NCI-H1694 treated with DMSO at 0.1 percent for 48 hours (cell line): ENCODE data around the gene TSEN15.
"Not testable (repeated sequence)": the region's sequence is repeated elsewhere in the genome, so short reads cannot be mapped to it uniquely, and the experiment has no call there.

Experiments used
- DNase-seq: peaks from one replicate; lab custom pipeline; 2025; lab: John Stamatoyannopoulos, UW

Gene TSEN15

GRCh38 chr1:184053881-184054280 lies 2.4 kb downstream of the TSEN15 start:
- no peak for DNase-seq

DNA sequence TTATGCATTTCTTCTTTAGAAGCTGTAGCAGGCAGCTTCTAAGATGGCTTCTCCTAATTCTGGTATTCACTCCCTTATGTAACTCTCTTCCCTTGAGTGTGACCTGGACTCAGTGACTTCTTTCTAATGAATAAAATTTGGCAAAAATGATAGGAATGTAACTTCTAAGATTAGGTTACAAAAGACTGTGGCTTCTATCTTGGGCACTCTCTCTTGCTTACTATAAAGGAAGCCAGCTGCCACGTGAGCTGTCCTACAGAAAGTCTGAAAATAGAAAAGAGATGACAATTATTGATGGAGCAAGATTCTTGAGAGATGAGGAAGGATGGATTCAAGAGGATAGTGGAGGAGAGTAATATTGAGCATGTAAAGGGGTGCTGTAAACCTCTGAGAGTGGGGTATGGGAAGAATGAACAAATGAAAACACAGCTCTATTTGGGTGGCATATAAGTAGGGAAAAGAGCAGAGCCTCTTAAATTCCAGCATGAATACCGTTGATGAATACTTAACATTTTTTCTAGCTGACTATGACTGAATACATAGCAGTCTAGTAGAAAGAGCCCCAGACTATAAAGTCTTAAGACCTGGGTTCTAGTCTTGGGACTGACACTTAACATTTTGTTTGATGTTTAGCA lies 5.5 kb downstream of the TSEN15 start:
- DNase-seq, result no peak

DNA sequence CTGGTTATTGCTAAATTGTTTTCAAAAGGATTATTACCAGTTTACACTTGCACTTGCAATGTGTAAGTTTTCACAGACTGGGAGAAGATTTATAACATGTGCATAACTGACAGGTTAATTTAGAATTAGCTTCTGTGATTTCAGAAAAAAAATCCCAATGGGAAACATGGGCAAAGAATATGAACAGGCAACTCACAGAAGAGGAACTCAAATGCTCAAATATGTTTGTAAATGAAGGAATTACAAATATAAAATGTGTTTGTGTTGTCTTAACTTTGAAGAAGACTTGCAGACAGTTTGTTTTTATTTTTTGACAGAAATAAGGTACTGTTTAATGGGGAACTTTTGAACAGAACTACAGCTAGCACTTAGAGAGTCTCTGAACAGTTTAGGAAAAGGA lies 8.4 kb downstream of the TSEN15 start:
- no peak for DNase-seq

DNA sequence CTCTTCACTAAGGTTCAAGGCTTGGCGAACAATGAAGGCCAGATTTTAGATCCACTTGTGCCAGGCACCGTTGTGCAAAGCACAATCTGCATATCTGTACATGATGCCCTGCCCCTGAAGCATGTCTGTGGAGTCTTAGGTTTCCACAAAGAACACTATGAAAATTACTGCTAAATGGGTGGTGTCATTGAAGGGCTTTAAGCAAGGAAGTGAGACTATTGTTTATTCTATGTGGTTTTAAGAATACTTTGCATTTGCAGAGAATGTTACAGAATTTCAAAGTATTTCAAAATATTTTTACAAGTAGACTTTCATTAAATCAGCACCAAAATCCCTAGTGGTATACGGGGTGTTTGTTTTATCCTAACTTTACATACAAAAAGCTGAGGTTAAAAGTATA lies 8.8 kb downstream of the TSEN15 start:
- no peak for DNase-seq

- no peak for DNase-seq
These were observed 10.0 kb downstream of the TSEN15 start for GRCh38 chr1:184061396-184062003.

GRCh38 chr1:184062640-184063286 lies 11.2 kb downstream of the TSEN15 start:
- no peak for DNase-seq

DNA sequence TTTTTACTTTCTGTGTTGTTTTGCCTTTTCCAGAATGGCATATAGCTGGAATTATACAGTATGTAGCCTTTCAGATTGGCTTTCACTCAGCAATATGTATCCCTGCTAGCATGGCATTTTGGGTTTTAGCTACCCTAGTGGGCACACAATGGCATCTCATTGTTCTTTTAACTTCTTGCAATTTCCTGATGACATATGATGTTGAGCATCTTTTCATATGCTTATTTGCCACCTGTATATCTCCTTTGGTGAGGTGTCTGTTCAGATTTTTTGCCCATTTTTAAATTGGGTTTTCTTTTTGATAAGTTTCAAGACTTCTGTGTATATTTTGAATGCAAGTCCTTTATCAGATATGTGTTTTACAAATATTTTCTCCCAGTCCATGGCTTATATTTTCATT lies 14.0 kb downstream of the TSEN15 start:
- no peak for DNase-seq

DNA sequence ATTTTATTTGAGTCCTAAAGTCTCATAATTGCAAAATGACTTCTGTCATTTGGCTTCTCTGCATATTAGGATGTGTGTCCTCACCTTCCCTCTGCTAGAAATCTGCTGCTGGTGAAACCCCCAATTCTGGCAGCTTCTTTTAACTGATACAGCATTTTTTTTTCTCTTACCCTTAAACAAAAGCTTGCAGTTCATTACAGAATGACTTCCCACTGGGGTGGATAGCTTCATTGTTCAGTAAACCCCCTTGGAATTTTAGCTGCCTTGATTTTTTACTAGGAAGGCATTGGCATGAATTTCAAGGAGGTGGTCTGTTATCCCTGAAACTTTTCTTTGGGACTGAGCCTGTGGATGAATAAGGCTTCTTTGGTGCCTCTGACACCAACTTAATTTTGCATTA lies 16.8 kb downstream of the TSEN15 start:
- no peak for DNase-seq

GRCh38 chr1:184069675-184070074 lies 18.1 kb downstream of the TSEN15 start:
- no peak for DNase-seq

- DNase-seq, result no peak
These were observed 20.8 kb downstream of the TSEN15 start for GRCh38 chr1:184072376-184072775.

DNA sequence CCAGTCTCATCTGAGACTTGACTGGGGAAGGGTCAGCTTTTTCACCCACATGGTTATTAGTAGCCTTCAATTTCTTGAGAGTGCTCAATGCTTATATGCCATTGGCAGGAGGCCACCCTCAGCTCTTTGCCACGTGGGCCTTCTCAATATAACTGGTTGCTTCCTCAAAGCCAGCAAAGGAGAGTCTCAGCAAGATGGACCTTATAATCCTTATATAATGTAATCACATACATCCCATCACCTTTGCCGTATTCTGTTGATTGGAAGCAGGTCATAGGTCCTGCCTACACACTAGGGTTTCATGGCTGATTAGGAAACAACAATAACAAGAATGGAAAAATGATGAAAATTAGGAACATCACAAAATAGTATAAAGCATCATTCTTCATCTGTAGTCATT lies 22.9 kb downstream of the TSEN15 start:
- DNase-seq, result no peak

DNA sequence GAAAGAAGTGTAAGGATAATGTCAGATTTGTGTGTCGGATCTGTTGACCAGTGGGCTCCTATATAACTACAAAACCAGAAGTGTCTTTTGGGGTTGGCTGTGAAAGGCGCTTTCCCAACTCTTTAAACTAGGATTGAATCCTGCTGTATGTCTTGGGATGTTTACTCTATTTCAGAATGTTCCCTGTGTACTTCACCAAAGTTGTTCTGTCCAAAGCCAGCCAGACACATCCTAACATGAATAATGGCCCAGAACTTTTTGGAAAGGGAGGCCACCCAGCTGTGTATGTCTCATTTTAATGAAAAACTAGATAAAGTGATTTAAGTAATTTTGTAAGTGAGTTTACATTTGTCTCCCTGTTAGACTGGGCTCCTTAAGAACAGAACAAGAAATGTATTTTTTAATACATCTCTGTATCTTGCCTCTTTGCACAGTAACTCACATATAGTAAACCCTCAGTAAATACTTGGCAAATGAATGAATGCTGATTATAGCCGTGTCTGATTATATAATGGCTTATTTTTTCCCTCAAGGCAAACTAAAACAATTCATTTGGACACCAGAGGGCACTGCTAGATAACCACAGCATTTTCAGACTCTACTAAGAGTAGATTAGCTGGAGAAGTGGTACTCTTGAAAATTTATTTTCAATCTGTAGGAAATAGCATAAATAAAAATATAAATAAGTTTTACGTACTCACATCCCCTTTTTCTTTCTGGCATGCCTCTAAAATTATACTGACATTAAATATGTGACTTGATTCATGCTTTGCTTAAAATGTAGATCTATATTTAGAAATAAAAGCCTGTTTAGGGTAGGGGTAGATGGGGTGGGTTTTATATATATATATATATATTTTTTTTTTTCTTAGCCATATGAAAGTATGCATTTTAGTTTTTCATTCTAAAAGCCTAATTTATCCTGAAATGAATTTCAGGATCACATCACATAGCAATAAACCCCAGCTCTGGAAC lies 23.8 kb downstream of the TSEN15 start:
- peak; percentile 91 for DNase-seq

- DNase-seq, result no peak
These were observed 27.2 kb downstream of the TSEN15 start for GRCh38 chr1:184078564-184079249.

DNA sequence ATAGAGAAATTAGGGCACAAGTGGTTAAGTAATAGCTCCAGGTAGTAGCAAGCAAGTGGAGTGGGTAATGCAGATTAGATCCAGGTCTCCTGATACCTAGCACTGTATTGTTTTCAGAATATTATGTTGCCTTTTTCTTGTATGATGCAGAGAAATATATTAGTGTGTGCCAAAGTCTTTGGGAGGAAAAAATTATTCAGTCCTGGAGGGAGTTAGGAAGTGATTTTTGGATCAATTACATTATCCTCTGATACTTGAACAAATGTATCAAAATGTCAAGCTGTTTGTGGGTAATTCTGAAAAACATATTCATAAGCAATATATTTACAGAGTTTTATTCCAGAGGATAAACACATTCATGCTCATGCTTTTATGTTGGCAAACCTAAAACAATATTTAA lies 28.8 kb downstream of the TSEN15 start:
- no peak for DNase-seq

GRCh38 chr1:184082541-184083415 lies 31.2 kb downstream of the TSEN15 start:
- no peak for DNase-seq

DNA sequence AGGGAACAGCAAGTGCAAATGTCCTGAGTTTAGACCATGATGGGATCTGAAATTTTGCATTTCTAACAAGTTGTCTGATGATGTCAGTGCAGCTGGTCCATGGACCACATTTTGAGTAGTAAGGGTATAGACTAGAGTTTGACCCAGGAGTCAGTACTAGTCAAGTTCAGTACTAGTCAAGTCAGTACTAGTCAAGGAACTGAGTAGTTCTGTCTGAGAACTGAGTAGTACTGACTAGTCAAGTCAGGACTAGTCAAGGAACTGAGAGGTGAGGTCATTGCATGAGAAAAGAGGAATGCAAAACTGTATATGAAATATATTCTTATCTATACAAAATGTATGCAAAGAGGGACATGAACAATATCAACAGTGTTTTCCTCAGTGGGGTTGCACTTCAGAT lies 34.1 kb downstream of the TSEN15 start:
- DNase-seq, result no peak

DNA sequence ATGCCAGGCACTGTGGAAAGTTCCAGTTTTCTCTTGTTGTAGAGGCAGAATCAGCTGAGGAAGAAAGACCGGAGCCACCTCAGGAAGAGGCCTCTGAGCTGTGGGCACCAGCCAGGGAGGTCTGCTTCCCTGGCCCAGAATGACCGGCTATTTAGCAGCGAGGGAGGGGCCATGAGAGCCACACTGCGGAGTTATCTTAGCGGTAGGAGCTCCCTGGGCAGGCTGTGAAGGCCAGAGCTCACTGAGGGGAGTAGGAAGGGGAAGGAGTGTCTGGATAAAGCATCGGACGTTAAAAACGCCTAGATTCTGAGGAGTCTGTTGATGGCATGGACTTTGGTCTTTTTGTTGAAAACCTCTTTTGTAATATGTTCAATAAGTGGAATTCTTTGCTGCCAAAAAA lies 36.5 kb downstream of the TSEN15 start:
- DNase-seq, result no peak

DNA sequence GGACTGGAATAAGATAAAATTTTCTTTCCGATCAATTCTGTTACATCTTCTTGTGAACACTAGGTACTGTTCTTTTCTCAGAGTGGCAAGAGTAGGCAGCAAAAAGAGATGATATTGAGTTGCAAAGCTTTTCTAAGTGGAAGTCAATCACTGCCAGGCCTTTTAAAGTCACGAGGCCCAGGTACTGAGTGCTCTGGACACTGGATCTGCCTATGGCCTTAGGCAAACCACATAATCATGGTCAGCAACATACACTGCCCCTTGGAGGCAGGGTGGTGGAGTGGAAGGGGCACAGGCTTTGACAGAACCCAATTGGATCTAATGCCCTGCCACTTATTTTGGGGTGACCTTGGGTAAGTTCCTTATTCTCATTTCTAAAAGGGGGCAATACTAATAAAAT lies 41.5 kb downstream of the TSEN15 start:
- no peak for DNase-seq

DNA sequence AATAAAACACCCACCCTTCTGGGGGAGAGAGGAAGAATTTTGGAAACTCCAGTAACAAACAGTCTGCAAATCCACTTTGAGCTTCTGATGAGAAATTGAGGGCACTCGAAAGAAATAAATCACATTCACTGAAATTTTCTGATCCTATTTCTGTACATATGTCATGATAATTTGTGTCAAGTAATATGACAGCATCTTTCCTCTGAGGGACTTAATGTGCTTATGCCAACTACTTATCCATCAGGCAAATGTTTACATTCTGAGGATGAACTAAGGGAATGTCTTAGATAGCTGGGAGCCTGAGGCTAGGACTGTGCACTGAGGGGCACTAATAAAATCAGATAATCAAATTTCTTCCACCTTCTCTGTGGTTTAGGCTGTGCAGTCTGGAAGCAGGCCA lies 44.5 kb downstream of the TSEN15 start:
- DNase-seq, result no peak

GRCh38 chr1:184096580-184096979 lies 45.0 kb downstream of the TSEN15 start:
- DNase-seq, result not testable (repeated sequence)

- DNase-seq, result no peak
These were observed 49.6 kb downstream of the TSEN15 start for GRCh38 chr1:184101141-184101540.
